Ovary (tissue), 9 donors: ENCODE measurements around the gene TRAPPC5. TPM values are rescaled to one million over a fixed set of nuclear protein-coding genes. Genes with fewer than 3 reads are reported as not detected.

Experiments
- DNase-seq, 5 donors: peaks; one replicate each; pipeline ENCODE4 v3.0.0-alpha.2; 2019 to 2020
- H3K27ac ChIP-seq, 2 donors: fragments of 200-600 bp; one replicate each; pipeline versions ENCODE4 v1.5.1 to v1.8.0; 2019 to 2022
- H3K27me3 ChIP-seq: fragments of 200-600 bp; one replicate; pipeline ENCODE4 v1.8.0; 2022
- H3K36me3 ChIP-seq: fragments of 200-600 bp; sonication (generic); one replicate; pipeline ENCODE4 v1.5.1; 2019
- H3K4me1 ChIP-seq: one replicate; pipeline ENCODE4 v1.8.1; 2013; ENCODE audit warnings: mild to moderate bottlenecking, moderate library complexity; ENCODE audit not compliant: insufficient read depth
- H3K4me3 ChIP-seq: fragments of 200-600 bp; sonication (generic); one replicate; pipeline ENCODE4 v1.5.1; 2017
- H3K9me3 ChIP-seq, 2 donors: fragments of 200-600 bp in 1 of 2; sonication (generic) in 1 of 2; one replicate each; pipeline versions ENCODE4 v1.5.1 to v1.8.1; 2013 to 2019; ENCODE audit warnings: mild to moderate bottlenecking in 1 of 2, moderate library complexity in 1 of 2
- EP300 ChIP-seq: sonication (generic); formaldehyde crosslinking; IDR thresholded peaks from one replicate; pipeline ENCODE4 v1.6.1; 2017; ENCODE audit warnings: antibody characterized with exemption
- POLR2A ChIP-seq: fragments of 450-650 bp; IDR thresholded peaks from one replicate; pipeline ENCODE4 v1.6.1; 2017; ENCODE audit warnings: antibody characterized with exemption, mild to moderate bottlenecking, moderate library complexity
- WGBS, 3 donors: extraction: QIAGEN DNeasy Blood & Tissue Kit in 1 of 3; methylation state at CpG; one replicate each; pipeline versions ENCODE4 v1.1.5 to v1.1.7; 2013 to 2017; 5-methylcytosine and 5-hydroxymethylcytosine counted together
- intact Hi-C, 4 donors: fragments of 100-400 bp; cut with DNase I; formaldehyde crosslinking; loops; one replicate each; pipeline versions ENCODE4 v1.11.0 to v1.15.1; 2022 to 2023
- polyA plus RNA-seq, 2 donors: library from polyadenylated mRNA; stranded (reverse); fragments of 200-250 nt in 1 of 2; fragments of 350-450 nt in 1 of 2; fragmentation: Illumina TruSeq in 1 of 2; extraction: RNeasy Lipid Tissue Mini Kit (QIAGEN cat#74804) in 1 of 2; gene quantifications; one replicate each; pipeline ENCODE4 v1.2.3, GENCODE V29; 2013 to 2014
- total RNA-seq, 7 donors: library from RNA; depleted of rRNA in 2 of 7; stranded (reverse); fragments of >200 nt in 2 of 7; fragmentation: NEBNext Ultra II Directional in 3 of 7; extraction: Animal tissue kit (Norgen Biotek cat#: 25700) in 3 of 7; gene quantifications; one replicate each; pipeline versions ENCODE4 v1.1.0 to v1.2.4, GENCODE V29; 2016 to 2023
- TF ChIP-seq, protein P1 (sequence below), 3 donors: fragments of 450-650 bp in 2 of 3; fragments of 200-600 bp in 1 of 3; IDR thresholded peaks; one replicate each; pipeline versions ENCODE4 v1.5.1 to v1.8.0; 2016 to 2022; ENCODE audit warnings: antibody characterized with exemption in 3 of 3, mild to moderate bottlenecking in 1 of 3
- donor health status: DM: no; HTN: no; CAD: no; lungs with moderate emphysema.
- donor health status: DM: no; HTN: no; CAD: no.
- donor health status: Bipolar disorder and iron deficiency.
- donor health status: DM: yes; HTN: yes; CAD: no.
- donor health status: DM: no; HTN: no; CAD: no.
- donor health status: DM: yes; HTN: yes; CAD: no.

The TRAPPC5 gene
- total and polyA plus RNA-seq, 9 donors, result 0.32 to 111 (median 66.5) TPM

DNA sequence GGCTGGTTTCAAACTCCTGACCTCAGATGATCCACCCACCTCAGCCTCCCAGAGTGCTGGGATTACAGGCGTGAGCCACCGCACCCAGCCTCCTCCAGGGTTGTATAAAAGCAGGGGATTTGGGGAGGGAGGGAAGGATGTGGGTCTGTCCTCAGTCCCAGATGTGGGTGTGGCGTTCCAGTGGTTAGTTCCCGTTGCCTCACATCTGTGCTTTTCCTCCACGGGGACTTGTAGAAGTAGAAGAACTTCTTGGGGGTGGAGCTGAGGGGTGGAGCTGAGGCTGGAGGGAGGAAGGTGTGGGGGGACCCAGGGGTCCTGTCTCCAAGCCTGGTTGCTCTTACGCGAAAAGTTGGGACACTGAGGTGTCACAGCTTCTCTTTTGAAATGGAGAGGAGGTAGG lies 4.3 kb upstream of the TRAPPC5 start:
- Histone ChIP-seq H3K4me3 (no peak overlapping the region), H3K27me3 (no peaks in the 10 kb centered on the region), H3K27ac (no peak overlapping the region), H3K36me3 (no peaks in the 10 kb centered on the region), H3K9me3 (no peaks in the 10 kb centered on the region), H3K4me1 (peaks cover under 1% of the 10 kb centered on the region)
- intact Hi-C loops, result loop anchor here in 2 of 4 donors (5.0 to 10.0 kb wide), 2 partner anchors 319 to 322 kb away; no protein-coding TSS in a partner anchor
- TF ChIP-seq, protein P1, sequence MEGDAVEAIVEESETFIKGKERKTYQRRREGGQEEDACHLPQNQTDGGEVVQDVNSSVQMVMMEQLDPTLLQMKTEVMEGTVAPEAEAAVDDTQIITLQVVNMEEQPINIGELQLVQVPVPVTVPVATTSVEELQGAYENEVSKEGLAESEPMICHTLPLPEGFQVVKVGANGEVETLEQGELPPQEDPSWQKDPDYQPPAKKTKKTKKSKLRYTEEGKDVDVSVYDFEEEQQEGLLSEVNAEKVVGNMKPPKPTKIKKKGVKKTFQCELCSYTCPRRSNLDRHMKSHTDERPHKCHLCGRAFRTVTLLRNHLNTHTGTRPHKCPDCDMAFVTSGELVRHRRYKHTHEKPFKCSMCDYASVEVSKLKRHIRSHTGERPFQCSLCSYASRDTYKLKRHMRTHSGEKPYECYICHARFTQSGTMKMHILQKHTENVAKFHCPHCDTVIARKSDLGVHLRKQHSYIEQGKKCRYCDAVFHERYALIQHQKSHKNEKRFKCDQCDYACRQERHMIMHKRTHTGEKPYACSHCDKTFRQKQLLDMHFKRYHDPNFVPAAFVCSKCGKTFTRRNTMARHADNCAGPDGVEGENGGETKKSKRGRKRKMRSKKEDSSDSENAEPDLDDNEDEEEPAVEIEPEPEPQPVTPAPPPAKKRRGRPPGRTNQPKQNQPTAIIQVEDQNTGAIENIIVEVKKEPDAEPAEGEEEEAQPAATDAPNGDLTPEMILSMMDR (IDR thresholded peaks at IDR 0.05), result no peak
- no peak for TF ChIP-seq EP300
- no peak for TF ChIP-seq POLR2A
- 40 to 44% (median 41%) methylated on average over 7 of the region's 7 CpGs for WGBS, 3 donors
- DNase-seq, result no peak

DNA sequence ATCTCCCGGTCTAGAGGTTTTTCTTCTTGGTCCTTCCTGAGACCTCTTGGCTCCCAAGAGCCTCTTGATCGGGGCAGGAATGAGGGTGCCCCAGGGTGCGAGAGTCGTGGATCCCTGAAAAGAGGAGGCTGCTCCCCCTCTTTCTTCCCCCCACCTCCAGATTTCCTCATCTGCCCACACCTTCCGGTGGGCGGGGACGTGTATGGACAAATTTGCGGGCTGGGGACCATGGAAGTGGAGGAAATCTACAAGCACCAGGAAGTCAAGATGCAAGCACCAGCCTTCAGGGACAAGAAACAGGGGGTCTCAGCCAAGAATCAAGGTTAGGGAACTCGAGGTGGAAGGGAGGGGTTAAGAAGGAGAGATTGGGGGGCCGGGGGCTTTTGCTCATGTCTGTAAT lies 3.8 kb upstream of the TRAPPC5 start, which contains the start of gene MCEMP1:
TSS of gene MCEMP1 (plus strand) at position 237 of the 400 bp plus-strand sequence. CDS start at position 268, 31 bp downstream.
- no peak for DNase-seq
- 32 to 53% (median 36%) methylated on average over 10 of the region's 10 CpGs for WGBS, 3 donors
- peaks cover 5% of the 10 kb centered on the region for H3K4me1 ChIP-seq
- H3K36me3 ChIP-seq, result no peaks in the 10 kb centered on the region
- TF ChIP-seq, protein P1 (IDR thresholded peaks at IDR 0.05), result no peak
- TF ChIP-seq POLR2A, result no peak
- TF ChIP-seq EP300, result no peak
- H3K9me3 ChIP-seq, result no peaks in the 10 kb centered on the region
- intact Hi-C loops, result loop anchor here in 2 of 4 donors (5.0 to 10.0 kb wide), 2 partner anchors 320 to 322 kb away; no protein-coding TSS in a partner anchor
- H3K27me3 ChIP-seq, result no peaks in the 10 kb centered on the region
- H3K4me3 ChIP-seq, result no peak within 1 kb of the TSS
- H3K27ac ChIP-seq, result no peak within 1 kb of the TSS

DNA sequence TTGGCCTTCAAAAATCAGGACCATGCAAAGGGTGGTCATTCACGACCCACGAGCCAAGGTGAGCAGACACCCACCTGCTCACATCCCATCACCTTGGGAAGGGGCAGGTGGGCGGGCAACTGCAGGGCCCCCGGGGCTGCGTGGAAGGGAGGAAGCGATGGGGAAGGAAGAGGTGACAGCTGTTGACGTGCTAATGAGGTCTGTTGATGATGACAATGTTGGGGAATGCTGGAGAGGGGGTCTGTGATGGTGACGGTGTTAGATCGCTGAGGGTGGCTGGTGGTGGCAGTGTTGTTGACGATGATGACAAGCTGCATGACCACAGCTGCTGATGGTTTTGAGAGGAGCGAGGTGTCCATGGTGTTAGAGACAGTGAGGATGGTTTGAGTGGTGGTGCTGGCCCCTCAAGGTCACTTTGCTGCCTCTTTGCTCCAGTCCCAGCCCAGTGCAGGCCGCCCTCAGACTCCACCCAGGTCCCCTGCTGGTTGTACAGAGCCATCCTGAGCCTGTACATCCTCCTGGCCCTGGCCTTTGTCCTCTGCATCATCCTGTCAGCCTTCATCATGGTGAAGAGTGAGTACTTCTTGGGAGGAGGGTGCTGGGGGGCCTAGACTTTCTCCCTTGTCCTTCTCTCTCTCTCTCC lies 2.8 kb upstream of the TRAPPC5 start:
- H3K4me1 ChIP-seq, result peaks cover 10% of the 10 kb centered on the region
- TF ChIP-seq EP300 (no peak), POLR2A (no peak)
- TF ChIP-seq, protein P1 (IDR thresholded peaks at IDR 0.05), result no peak
- no peak overlapping the region for H3K27ac ChIP-seq
- 43 to 51% (median 48%) methylated on average over 12 of the region's 12 CpGs for WGBS, 3 donors
- intact Hi-C loops, result loop anchor here in 2 of 4 donors (5.0 to 10.0 kb wide), 2 partner anchors 320 to 323 kb away; no protein-coding TSS in a partner anchor
- H3K36me3 ChIP-seq, result no peaks in the 10 kb centered on the region
- no peaks in the 10 kb centered on the region for H3K9me3 ChIP-seq
- no peak for DNase-seq
- no peaks in the 10 kb centered on the region for H3K27me3 ChIP-seq
- no peak overlapping the region for H3K4me3 ChIP-seq

DNA sequence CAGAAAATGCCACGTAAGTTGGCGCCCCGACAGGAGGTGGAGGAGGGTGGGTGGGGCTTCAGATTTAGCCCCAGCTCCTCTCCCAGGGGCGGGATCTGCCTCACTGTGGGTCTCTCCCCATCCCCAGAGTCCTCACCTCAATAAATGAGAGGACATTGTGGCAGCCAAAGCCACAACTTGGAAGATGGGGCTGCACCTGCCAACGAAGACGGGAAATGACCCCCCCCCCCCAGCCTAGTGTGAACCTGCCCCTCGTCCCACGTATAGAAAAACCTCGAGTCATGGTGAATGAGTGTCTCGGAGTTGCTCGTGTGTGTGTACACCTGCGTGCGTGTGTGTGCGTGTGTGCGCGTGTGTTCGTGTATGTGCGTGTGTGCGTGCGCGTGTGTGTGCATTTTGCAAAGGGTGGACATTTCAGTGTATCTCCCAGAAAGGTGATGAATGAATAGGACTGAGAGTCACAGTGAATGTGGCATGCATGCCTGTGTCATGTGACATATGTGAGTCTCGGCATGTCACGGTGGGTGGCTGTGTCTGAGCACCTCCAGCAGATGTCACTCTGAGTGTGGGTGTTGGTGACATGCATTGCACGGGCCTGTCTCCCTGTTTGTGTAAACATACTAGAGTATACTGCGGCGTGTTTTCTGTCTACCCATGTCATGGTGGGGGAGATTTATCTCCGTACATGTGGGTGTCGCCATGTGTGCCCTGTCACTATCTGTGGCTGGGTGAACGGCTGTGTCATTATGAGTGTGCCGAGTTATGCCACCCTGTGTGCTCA lies 1.5 kb upstream of the TRAPPC5 start:
- H3K9me3 ChIP-seq, result no peaks in the 10 kb centered on the region
- intact Hi-C loops, result loop anchor here in 2 of 4 donors (5.0 to 10.0 kb wide), 2 partner anchors 322 to 324 kb away; no protein-coding TSS in a partner anchor
- DNase-seq, result no peak

More for the DNA sequence above, 1.5 kb upstream of the TRAPPC5 start:
- Histone ChIP-seq H3K27ac (no peak overlapping the region), H3K4me3 (no peak overlapping the region), H3K36me3 (no peaks in the 10 kb centered on the region), H3K27me3 (no peaks in the 10 kb centered on the region), H3K4me1 (peaks cover 10% of the 10 kb centered on the region)
- TF ChIP-seq, protein P1 (IDR thresholded peaks at IDR 0.05), result no peak
- TF ChIP-seq EP300, result no peak
- TF ChIP-seq POLR2A, result no peak
- WGBS, 3 donors, result 42 to 54% (median 44%) methylated on average over 30 of the region's 30 CpGs
